Islet of Langerhans (tissue), 1 donor: ENCODE results near the gene ARHGAP26.
"Not testable (repeated sequence)": the region's sequence is repeated elsewhere in the genome, so short reads cannot be mapped to it uniquely, and the experiment has no call there.

ENCODE experiments used
- FAIRE-seq: peaks from one replicate; lab custom pipeline; 2011; peaks lifted over from hg19 to GRCh38; lab: Jason Lieb, UNC

The ARHGAP26 gene

DNA sequence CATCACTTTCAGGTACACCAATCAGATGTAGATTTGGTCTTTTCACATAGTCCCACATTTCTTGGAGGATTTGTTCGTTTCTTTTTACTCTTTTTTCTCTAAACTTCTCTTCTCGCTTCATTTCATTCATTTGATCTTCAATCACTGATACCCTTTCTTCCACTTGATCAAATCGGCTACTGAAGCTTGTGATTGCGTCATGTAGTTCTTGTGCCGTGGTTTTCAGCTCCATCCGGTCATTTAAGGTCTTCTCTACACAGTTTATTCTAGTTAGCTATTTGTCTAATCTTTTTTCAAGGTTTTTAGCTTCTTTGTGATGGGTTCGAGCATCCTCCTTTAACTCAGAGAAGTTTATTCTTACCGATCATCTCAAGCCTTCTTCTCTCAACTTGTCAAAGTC lies 219.9 kb downstream of the ARHGAP26 start:
- FAIRE-seq: not testable (repeated sequence)

- FAIRE-seq: no peak
Observed at GRCh38 chr5:142994218-142994617, 224.0 kb downstream of the ARHGAP26 start.

GRCh38 chr5:142995621-142996020 lies 225.4 kb downstream of the ARHGAP26 start:
- not testable (repeated sequence) for FAIRE-seq

- no peak for FAIRE-seq
Observed at GRCh38 chr5:142997591-142997990, 227.4 kb downstream of the ARHGAP26 start.

- FAIRE-seq: no peak
Observed at GRCh38 chr5:142998316-142999020, 228.3 kb downstream of the ARHGAP26 start.

- not testable (repeated sequence) for FAIRE-seq
Observed at GRCh38 chr5:143000551-143000950, 230.4 kb downstream of the ARHGAP26 start.

GRCh38 chr5:143001764-143002351 lies 231.7 kb downstream of the ARHGAP26 start:
- no peak for FAIRE-seq

GRCh38 chr5:143002459-143003327 lies 232.5 kb downstream of the ARHGAP26 start:
- FAIRE-seq: peak; percentile 60

- no peak for FAIRE-seq
Observed at GRCh38 chr5:143003328-143003636, 233.1 kb downstream of the ARHGAP26 start.

DNA sequence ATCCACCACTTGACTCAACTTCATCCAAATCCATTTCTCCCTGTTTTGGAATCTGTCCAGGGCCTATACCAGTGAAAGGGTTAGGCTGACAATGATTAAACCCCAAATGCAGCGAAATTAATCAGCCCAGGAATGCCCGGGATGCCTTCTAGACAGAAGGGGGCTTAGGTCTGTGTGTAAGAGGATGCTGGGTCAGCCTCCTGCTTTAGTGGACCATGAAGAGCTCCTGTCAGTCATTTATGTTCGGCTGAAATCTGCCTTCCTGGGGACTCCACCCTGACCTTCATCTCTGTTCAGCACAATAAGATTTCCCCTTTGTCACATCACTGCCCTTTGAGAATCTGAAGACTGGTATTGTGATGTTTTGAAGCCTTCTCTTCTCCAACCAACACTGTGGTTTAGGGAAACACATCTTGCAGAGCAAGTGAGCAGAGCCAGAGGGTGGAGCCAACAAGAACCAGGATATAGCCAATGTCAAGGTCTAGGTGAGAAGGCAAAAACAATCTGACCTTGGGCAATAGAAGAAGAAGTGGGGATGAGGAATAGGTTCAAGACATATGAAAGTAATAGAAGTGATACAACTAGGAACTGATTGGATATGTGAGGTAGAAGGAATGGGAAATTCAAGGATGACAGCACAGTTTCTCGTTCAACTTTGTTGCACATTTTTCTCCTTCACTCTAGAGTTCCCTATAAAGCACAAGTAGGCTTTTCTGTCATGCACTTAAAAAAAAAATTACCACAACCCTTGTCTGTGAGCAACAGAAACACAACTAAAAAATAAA lies 234.4 kb downstream of the ARHGAP26 start:
- FAIRE-seq: no peak

DNA sequence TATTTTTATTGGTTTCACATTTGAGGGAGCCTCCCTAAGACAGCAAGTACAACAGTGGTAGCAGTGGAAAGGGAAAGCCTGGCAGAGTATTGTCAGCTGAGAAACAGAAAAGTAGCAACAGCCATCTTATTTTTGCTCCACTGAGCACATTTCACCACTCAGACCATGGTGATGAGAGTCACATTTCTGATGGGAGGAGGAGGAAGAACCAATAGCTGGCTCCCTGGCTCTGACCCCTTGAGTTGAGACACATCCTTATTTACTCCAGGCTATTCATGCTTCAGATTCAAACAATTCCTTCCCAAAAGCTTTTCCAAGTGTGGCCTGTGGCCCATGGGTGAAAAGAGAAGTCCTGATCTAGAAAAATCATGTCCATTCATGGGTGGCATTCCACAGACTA lies 236.3 kb downstream of the ARHGAP26 start:
- no peak for FAIRE-seq

DNA sequence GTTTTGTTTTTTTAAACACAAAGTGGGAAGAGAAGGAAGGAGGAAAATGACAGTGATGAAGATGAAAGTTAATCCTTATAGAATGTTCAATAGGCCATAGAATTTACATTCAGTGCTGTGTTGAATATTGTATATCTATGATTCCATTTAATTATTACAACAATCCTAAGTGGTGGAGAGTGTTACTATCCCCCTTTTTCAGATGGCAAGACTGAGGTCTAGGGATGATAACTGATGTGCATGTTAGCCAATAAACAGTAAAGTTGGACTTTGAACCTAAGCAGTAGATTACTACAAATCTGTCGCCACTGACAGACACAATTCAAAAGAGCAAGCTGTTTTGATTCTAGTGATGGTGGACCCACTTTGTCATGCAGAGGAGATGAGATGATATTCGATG lies 237.9 kb downstream of the ARHGAP26 start:
- FAIRE-seq: no peak

GRCh38 chr5:143008809-143009521 lies 238.8 kb downstream of the ARHGAP26 start:
- FAIRE-seq: peak; percentile 84

DNA sequence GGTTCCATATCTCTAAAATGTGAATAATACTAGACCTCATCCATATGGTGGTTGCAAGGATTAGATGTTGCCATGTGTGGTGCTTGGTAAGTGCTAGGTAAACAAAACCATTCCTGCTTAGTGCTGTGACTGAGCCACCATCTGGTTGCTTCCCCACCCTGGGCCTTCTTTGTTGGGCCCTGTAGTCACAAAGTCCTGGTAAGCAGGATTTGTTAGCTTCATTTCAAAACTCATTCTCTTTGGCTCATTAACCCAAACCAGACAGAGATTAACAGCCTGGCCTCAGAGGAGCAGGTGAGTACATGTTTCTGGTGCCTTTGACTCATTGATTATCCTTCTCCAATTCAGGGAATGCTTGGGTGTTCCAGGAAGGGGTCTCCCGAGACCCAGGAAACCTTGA lies 240.2 kb downstream of the ARHGAP26 start:
- FAIRE-seq: peak; percentile 65

GRCh38 chr5:143011585-143011984 lies 241.4 kb downstream of the ARHGAP26 start:
- FAIRE-seq: no peak

- FAIRE-seq: peak; percentile 55
Observed at GRCh38 chr5:143013176-143013891, 243.2 kb downstream of the ARHGAP26 start.

GRCh38 chr5:143014017-143014651 lies 244.0 kb downstream of the ARHGAP26 start:
- FAIRE-seq: no peak

DNA sequence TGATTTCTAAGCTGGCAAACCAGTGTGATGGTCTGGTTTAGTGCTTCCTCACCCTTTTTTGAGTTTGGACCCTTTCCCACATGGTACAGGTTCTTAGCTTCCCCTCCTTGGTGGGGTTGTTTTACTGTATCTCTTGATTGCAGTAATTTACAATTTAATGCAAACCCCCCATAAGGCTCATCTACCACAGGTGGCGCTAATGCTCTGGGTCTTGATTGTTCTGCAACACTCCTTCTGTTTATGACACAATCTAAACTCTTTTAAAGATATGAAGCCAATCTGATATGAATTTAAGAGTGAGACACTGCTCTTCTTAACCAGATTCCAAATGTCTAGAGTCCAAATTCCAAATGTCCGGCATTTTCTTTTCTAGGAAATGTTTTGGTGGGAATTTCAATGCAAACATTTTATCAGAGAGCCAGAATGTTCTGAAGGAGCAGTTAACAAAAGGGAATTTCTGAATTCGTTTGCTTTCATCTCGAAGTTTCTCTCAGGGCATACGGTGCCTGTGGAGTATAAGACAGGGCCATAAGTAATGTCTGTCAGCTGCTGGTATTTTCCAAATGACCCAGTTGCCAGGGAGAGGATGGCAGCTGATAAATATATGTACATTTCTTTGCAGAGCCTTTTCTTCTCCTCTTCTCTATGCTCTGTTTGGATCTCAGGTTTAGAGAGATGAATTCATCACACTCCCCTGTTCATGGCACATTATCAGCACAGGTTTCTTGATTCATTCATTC lies 246.8 kb downstream of the ARHGAP26 start:
- FAIRE-seq: no peak

DNA sequence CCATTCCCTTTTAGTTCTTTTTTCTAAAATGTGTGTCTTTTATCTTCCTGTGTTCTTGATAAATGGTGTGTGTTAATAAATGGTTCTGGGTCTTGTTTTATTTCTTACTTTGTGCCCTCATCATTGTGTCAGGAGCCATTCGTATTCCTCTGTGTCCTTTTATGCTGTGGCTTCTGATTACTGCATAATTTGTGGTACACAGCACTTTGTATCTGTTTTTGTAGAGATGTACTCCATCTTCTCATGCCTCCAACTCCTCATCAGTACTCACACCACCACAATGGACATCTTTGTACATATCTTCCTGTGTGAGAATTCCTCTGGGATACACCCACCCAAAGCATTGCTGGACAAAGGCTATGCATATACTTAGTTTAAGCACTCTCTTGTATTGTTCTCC lies 247.4 kb downstream of the ARHGAP26 start:
- no peak for FAIRE-seq

GRCh38 chr5:143017992-143018391 lies 247.8 kb downstream of the ARHGAP26 start:
- no peak for FAIRE-seq
